ENCODE data around the gene INSRR.

GRCh38 chr1:156886583-156887281, 27.8 kb upstream of the INSRR start:
- TF ChIP-seq SAP30 (IDR thresholded peaks at IDR 0.05; ENCODE audit: insufficient read depth, insufficient replicate concordance, low read length) (no peak), SIN3A (conservative IDR thresholded peaks at IDR 0.05 in 1 of 2, IDR thresholded peaks at IDR 0.05 in 1 of 2; ENCODE audit: low read depth in 1 of 2, low read length in 2 of 2) (no peak)
